HG03342 (cell line): ENCODE data around the gene ECPAS.
"Not testable (repeated sequence)": the region's sequence is repeated elsewhere in the genome, so short reads cannot be mapped to it uniquely, and the experiment has no call there.

Experiments used
- ATAC-seq: cut with Tn5 transposase; IDR thresholded peaks from one replicate; pipeline ENCODE4 v1.9.1; 2021; ENCODE audit warnings: mild to moderate bottlenecking, moderate library complexity; ENCODE audit not compliant: unreplicated experiment

ECPAS gene

DNA sequence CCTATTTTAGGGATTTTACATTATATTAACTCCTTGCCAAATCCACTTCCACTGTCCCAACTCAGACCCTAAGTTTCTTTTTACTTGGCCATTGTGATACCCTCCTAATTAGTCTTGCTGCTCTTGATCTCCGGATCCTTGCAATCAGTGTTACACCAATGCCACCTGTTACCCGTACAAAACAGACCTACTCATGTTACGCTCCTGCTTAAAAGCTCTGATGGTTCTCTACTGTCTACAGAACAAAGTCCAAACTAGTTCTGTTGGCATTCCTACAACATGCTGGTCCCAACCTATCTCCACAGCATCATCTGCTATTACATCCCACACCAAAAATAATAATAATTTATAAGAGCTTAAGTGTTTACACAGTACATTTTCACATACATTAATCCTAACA, 9.8 kb downstream of the ECPAS start:
- no peak for ATAC-seq

DNA sequence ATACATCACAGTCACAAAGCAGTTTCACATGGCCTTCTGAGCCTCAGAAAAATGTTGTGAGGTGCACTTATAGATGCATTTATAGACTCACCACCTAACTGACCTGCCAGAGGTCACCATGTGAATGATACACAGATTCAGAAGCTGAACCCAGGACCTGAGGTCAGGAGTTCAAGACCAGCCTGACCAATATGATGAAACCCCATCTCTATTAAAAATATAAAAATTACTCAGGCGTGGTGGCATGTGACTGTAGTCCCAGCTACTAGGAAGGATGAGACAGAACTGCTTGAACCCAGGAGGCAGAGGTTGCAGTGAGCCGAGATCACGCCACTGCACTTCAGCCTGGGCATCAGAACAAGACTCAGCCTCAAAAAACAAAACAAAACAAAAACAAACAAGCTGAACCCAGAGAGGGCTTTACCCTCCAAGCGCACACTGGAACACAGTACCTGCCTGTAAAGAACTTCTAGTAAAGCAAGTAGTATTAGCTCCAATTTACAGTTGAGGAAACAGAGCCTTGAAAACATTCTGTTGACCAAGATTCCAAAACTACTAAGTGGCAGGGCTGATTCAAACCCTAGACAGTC, 16.3 kb downstream of the ECPAS start:
- no peak for ATAC-seq

DNA sequence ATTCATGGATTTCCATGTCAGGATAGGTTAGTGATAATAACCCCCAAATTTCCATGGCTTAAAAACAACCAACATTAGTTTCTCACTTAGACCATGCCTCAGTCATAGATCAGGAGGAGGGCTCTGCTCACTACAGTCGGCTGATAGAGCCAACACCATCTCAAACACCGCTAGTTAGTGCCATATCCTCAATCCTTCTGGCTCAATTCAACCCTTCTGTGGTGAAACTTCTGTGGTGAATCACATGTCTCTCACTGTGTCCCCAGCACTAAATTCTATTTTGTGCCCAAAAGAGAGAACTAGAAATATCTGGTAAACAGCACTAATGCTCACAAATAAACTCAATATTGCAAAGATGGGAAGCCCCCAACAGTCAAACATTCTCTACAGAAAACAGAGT, 21.1 kb downstream of the ECPAS start:
- ATAC-seq, result no peak

DNA sequence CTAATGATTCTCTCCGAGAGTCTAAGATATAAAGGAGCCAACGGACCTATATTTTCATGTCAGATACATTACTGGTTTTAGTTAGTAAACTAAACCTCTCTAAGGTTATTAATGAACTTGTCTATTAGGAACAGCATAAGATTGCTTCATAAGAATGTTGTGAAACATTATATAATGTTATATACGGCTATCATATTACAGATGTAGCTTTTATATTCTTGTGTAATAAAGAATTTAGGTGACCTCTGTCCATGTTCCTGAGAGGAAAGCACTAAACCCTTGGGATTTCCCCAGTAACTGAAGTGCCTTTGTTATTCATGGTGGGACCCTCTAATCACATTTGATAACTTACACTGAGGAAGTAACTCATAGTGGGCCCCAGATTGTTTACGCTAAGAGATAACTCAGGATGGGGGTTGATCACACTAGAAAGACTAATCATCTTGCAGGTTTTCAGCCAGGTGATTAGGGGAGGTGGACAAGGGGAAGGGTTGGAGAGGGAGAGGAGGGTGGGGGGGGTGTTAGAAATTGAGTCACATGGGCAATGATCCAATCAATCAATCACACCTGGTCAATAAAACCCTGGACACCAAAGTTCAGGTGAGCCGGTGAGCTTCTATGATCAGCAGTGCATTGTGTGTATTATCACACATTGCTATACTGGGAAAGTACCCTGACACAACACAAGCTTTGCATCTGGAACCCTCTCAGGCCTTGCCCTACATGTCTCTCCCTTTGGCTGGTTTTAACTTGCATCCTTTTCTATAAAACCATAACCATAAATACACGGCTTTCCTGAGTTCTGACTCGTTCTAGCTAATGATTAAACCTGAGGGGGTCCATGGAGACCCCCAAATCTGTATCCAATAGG, 25.8 kb downstream of the ECPAS start:
- no peak for ATAC-seq

DNA sequence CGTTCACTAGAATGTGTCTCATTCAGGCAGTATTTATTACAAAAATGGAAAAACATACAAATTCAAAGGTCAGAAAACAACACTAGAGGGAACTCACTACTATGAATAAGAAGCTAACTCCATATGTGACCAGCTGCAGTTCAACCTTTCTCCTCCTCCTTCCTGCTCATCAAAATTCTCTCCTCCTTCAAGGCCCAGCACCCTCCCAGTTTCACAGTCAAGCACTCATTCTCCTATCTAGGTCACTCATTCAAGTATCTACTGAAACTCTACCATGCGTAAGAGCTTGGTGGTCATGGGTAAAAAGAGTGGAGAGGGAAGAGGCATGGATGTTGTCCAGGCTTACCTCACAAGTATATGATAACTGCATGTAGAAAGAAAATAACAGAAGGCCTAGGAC, 27.7 kb downstream of the ECPAS start:
- ATAC-seq, result peak; percentile 72

DNA sequence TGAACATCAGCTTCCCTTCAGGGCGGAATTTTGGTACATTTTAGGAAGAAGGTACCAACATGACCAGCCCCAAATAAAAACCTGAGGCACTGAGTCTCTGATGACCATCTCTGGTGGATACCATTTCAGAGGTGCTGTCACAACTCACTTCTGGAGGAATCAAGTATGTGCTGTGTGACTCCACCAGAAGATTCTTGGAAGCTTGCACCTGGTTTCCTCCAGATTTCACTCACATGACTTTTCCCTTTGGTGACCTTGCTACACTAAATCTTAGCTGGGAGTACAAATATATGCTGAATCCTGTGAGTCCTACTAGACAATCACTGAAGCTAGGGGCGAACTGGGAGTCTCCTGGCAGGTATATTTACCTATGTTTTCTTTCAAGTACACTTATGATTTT, 28.5 kb downstream of the ECPAS start:
- ATAC-seq, result no peak

DNA sequence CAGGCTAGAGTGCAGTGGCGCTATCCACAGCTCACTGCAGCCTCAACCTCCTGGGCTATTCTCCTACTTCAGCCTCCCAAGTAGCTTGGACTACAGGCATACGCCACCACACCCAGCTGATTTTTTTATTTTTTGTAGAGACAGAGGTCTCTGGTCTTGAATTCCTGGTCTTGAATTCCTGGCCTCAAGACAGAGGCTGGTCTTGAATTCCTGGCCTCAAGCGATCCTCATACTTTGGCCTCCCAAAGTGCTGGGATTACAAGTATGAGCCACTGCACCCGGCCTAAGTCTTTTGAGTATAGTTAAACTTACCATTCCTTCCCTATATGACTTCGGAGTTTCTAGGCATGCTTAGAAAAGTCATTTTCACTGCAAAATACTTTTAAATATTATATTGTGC, 29.4 kb downstream of the ECPAS start:
- ATAC-seq, result no peak

DNA sequence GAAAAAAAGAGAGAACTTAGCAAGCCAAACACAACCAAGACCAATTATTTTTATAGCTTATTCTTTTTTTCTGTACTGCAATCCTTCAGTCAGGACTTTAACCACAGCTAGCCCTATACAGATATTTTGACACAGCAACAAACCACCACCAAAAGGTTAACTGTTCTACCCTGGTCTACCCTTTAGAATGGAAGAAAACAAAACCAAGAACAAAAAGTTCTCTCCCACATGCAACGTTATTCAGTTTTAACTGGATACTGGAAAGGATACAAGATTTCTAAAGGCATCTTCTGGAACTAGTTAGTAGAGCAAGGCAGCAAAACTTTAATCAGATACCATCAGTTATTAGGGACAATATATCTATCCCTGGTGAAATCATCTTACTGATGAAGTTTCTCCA, 32.6 kb downstream of the ECPAS start:
- ATAC-seq, result no peak

DNA sequence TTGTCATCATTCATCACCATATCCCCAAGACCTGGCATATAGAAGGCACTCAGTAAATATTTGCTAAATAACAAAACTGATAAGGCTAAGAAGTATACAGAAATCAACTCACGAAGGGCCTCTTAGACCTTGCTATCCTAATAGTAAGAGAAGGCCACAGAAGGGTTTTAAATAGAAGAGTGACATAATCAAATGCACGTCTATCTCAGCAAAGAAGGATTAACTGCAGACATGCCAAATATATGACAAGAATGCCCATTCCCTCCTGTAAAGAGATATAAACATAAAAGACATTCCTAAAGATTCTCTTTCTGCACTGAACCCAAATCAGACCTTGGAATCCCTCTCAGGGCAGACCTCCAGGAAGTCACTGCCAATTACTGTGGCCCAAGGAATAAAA, 34.1 kb downstream of the ECPAS start:
- ATAC-seq, result no peak

DNA sequence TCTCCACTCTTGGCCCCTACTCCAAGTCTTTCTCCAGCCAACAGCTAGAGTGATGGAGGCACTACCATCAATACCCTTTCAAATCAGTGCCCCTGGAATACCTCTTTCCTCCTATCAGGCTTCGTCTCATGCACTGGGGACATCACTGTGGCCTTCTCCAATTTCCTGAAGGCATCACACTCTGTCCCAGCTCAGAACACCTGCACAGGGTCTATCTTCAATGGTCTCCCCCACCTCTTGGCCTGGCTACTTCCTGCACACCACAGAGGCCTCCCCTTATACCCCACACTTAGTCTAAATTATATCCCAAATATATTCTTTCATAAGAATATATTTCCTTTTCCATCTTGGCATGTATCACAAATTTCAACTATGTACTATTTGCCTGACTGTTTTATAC, 34.5 kb downstream of the ECPAS start:
- ATAC-seq, result no peak

DNA sequence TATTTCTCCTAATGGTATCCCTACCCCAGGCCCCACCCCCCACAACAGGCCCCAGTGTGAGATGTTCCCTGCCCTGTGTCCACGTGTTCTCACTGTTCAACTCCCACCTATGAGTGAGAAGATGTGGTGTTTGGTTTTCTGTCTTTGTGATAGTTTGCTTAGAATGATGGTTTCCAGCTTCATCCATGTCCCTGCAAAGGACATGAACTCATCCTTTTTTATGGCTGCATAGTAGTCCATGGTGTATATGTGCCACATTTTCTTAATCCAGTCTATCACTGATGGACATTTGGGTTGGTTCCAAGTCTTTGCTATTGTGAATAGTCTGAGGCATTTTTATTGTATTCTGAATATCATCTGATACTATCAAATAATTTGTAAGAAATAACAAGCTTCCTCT, 38.4 kb downstream of the ECPAS start:
- not testable (repeated sequence) for ATAC-seq

DNA sequence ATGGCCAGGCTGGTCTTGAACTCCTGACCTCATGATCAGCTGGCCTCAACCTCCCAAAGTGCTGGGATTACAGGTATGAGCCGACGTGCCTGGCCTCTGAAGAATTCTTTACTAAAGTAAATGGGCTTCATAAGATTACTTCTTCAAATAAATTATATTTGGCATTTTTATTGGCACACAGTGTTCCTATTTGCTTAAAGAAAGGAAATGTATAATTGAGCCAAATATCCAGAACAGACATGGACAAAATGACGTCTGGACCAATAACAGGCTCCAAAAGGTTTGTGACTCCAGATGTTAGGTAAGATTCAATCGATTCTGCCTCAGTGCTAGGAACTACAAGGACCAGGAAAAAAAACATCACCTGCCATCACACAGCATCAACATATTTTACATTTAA, 40.7 kb downstream of the ECPAS start:
- no peak for ATAC-seq

DNA sequence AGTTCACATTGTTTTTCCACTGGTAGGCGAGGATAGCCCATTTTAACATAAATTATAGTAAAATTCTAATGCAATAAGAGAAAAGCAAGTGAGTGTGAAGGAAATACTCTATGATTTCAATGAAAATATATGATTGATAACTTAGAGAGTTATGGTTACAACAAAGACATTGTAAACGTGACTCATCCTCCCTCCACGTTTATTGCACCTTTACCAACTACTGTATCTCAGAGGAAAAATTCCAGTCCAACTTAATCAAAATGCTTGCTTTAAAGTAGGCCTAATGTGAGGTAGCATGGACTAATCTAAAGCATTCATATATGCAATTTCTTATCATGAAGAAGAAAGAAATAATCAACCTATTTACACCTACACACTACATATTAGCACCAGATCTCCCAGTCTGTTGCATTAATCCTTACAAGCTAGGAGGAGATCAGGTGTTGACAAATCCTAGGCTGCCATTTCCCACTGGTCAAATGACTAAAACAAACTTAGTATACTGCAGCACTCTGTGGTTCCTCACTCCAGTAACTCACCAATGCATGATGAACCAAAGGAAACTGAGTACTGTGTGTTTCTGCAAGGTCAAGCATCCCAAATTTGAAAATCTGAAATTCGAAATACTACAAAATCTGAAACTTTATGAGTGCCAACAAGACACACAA, 41.7 kb downstream of the ECPAS start:
- no peak for ATAC-seq

DNA sequence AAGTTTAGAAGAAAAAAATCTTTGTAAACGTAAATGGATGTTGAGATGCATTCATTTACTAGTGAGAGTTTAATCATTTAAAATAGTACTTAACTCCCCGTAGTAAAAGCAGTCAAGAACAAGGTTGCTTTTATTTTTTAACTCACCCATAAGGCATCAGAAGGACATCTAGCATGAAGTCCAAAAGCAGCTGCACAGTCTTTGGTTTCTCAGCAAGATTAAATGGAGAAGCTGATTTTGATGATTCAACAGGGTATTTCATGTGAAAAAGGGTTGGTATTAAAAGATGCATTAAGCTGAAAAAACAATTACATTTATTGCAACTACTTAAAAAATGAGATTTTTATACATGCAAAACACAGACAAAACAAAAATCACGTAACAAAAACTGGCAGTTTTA, 44.0 kb downstream of the ECPAS start:
- no peak for ATAC-seq

DNA sequence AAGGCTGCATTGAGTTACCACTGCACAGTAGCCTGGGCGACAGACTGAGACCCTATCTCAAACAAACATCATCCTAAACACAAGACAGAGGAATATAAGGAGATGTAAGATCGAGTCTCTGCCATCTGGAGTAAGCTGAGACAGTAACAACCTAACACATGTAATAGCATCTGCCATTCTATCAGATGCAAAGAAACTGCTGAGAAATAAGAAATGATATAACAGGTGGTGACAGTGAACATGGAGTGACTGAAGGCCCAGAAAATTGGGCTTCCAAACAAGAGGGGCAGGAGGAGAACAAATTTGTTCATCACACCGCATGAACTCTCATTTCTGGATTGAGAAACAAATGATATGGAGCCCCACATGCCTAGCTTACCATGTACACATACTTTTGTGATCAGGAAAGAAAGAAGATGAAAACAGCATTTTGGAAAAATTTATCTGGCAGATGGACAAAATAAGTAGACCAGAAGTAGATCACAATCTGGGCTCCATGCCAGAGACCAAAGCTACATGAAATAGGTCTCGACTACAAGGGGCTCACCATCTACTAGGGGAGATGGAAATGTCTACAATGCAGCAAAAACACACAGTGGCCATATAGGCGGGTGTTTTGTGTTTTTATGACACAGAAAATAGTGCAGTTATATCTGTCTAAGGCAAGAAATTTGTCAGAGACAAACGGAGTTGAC, 45.5 kb downstream of the ECPAS start:
- no peak for ATAC-seq

DNA sequence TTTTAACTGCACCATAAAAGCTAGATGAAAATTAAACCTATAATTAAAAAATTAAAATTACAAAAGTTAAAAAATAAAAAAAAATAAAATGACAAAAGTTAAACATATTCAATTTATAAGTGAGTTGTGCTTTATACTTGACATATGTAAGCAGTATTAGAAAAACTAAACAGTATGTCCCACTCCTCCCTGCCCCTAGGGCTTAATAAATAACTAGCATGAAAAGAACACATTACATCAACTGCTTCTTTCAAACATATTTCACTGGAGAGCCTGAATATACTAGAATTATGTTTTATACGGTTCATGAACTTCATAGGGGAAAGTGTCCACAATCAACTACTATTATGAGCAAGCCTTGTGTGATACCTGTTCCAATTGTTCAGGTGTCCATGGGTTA, 47.6 kb downstream of the ECPAS start:
- no peak for ATAC-seq

DNA sequence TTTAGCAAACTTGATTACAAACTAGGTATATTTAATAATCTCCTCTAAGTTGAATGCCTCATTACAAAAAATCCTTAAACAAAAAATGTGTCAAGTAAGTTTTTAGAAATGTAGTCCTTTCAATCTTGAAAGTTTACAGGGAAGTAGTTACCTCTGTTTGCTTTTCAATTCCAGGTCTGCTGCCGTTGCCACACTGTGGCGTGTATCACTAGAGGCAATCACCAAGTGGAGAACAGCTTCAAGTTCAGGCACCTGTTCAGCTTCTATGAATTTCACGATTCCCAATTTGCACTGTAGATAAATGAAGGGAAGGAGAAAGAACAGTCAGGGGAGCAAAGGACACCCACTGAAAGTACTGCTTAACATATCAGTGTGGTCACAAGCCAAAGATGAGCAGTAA, 51.1 kb downstream of the ECPAS start:
- no peak for ATAC-seq

DNA sequence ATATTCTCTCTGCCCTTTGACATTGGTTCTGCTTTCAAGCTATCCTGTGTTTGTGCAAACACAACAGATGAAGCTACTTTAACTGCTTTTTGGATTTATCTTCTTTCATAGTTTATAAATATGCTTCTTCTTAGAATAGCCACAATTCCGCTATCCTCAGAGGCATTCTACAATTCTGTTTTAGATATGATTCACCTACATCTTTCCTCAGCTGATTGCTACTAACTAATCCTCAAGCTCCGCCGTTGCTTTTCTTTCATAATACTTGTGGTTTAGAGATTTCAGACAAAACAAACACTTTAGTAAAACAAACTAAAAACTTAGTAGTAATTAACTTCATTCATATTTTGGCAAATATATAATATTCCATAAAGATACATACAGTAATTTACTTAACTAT, 52.5 kb downstream of the ECPAS start:
- no peak for ATAC-seq

DNA sequence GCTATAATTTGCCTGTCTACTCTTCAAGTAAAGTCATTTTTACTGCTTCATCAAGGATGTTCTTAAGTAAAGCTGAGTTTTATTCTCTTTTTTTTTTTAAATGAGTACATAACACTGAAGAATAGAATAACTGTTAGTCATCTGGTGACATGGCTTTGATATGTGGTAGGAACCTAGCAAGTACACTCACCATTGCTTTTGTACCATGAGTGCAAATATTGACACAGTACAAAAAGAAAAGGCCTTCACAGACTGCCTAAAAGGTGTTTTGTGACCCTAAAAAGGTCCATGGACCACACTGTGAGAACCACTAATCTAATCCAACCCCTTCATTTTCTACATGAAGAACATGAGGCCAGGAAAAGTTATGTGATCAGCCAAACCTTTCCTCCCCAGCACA, 55.0 kb downstream of the ECPAS start:
- no peak for ATAC-seq

DNA sequence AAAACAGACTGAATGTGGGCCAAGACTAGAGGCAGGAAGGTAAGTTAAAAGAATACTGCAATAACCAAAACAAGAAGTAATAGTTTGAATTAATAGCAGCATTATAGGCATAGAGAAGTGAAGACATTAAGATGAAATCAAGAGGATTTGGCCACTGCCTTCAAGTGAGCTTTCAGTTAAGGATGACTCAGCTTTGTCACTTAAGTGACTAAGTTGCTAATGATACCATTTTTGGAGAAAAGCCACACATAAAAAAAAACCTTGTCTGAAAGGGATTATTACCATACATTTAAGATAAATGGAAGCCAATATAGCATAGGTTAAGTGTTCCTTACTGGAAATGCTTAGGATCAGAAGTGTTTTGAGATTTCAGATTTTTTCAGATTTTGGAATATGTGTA, 57.0 kb downstream of the ECPAS start:
- ATAC-seq, result no peak

DNA sequence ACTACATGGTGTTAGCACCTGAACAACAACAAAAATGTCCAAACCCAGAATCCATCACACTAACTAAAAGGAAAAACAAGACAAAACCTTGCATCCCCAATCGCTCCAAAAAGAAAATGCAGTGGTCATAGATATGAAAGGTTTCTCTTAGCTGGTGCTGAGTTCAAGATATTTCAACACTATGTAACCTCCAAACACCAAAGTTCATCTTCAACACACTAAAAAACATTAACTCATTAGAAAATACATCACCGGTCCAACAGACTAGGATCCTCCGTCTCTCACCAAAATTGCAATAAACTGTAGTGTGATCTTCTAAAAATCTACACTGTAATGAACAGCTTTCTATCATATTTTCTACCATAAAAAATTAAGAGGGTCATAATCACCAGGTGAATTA, 60.8 kb downstream of the ECPAS start:
- no peak for ATAC-seq

DNA sequence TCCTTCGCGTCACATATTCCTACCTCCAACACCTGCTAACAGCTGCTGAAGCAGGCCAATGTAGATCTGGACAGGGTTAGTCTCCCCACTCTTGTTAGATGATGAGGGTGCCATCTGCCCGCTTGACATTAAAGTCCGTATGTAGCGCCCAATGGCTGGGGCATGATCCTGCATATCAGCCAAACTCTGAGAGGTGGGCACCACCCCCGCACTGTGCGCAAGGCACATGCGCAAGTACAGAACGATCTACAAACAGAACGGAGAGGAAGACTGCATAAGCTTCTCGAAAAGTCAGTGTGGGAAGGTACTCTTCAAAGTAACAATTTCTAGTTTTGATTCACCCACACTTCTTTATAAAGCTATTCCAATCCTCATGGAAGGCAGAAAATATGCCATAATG, 69.8 kb downstream of the ECPAS start:
- ATAC-seq, result no peak
